ENCODE data around the gene CXADR. TPM values are rescaled to one million over a fixed set of nuclear protein-coding genes. Genes with fewer than 3 reads are reported as not detected.

Gene CXADR
- total and polyA plus RNA-seq, 9 donors: 0.32 to 3.6 (median 0.59) TPM

DNA sequence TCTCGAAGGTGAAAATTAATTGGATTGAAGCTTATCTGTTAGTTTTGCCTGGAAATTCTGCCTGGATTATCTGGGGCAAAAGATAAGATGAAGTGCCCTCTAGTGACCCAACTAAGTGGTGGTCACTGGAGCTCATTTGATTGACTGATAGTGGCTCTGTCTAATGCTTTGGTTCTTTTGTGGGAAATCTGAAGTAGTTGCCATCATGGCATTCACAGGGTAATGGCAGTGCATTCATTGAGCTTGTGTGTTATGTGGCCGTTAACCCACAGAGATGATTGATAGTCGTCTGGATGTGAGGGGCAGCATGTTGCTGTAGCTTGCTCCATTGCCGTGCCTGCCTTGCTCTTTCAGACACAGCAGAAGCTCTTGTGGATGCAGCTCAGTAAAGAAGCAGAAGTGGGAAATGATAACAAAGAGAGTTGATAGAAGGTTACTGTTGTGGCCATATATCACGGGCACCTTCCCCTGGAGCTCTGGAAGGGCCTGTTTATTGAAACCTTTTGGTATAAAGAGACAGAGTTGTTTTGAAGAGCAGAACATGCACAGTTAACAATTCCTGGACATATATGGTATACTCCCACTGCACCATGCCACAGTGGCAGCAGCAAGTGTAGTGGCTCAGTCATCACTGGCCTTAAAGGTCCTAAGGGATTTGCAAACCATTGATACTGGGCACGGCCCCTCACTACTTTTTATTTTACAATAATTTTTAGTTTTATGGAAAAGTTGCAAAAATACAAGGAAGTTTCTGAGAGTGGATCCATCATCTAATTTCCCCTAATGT, 42.0 kb downstream of the CXADR start:
- Histone ChIP-seq H3K27me3 (ENCODE audit: control insufficient read depth, insufficient read depth, low read length) (no peaks in the 10 kb centered on the region), H3K36me3 (ENCODE audit: control insufficient read depth, insufficient read depth, low read length) (no peaks in the 10 kb centered on the region), H3K27ac (ENCODE audit: low read length) (no peak overlapping the region), H3K4me3 (ENCODE audit: low read length) (no peak overlapping the region), H3K9me3 (replicated peaks; ENCODE audit: control insufficient read depth, low read depth, low read length) (no peaks in the 10 kb centered on the region), H3K4me1 (ENCODE audit: control insufficient read depth, insufficient read depth, low read length) (no peaks in the 10 kb centered on the region)
- DNase-seq: no peak
- 77% methylated on average over 4 of the region's 6 CpGs for WGBS (ENCODE audit: insufficient coverage)

DNA sequence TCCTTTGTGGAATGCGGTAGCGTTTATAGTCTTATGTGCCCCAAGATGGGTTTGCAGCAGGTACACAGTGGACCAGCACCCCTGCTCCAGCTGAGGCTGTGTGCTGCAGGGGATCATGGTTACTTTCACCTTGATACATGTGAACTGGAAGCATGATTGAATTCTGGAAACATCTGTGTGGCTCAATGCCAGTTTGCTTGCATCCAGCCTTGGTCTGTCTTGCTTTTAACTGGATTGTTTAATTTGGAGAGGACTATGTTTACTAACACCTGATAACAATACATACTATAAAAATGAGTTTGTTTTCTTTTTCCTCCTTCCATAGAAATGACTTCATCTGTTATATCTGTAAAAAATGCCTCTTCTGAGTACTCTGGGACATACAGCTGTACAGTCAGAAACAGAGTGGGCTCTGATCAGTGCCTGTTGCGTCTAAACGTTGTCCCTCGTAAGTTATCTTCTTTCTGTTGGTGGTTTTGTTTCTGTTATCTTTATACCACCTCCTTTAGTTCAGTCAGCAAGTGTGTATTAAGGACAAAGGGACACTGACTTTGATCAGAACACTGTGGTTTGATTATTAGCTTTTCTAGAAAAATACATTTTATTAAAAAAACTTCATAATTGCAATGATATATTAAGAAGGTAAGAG, 47.7 kb downstream of the CXADR start:
- 76% methylated on average over 2 of the region's 5 CpGs for WGBS (ENCODE audit: insufficient coverage)

DNA sequence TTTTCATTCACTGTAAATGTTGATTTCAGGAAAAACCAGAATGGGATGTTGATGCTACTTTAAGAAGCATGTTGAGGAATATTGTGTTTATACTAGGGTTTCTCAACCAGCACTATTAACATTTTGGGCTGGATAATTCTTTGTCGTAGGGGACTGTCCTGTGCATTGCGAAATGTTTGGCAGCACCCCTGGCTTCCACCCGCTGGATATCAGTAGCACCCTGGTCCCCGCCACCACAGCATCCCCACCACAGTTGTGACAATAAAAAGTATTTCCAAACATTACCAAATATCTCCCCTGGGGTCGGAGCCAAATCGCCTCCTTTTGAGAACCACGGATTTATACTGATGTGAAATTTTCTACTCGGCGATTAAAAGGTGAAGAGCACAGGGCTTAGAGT, 57.9 kb downstream of the CXADR start:
- no peaks in the 10 kb centered on the region for H3K36me3 ChIP-seq (ENCODE audit: control insufficient read depth, insufficient read depth, low read length)
- whole genome bisulfite sequencing (ENCODE audit: insufficient coverage): 86% methylated on average over 4 of the region's 9 CpGs
- no peak for DNase-seq
- H3K4me3 ChIP-seq (ENCODE audit: low read length): no peak overlapping the region
- no peaks in the 10 kb centered on the region for H3K27me3 ChIP-seq (ENCODE audit: control insufficient read depth, insufficient read depth, low read length)
- H3K27ac ChIP-seq (ENCODE audit: low read length): no peak overlapping the region
- H3K9me3 ChIP-seq (replicated peaks; ENCODE audit: control insufficient read depth, low read depth, low read length): no peaks in the 10 kb centered on the region
- H3K4me1 ChIP-seq (ENCODE audit: control insufficient read depth, insufficient read depth, low read length): no peaks in the 10 kb centered on the region

More for the DNA sequence above, 47.7 kb downstream of the CXADR start:
- no peak for DNase-seq
- H3K4me3 ChIP-seq (ENCODE audit: low read length): no peak overlapping the region
- H3K36me3 ChIP-seq (ENCODE audit: control insufficient read depth, insufficient read depth, low read length): no peaks in the 10 kb centered on the region
- no peaks in the 10 kb centered on the region for H3K27me3 ChIP-seq (ENCODE audit: control insufficient read depth, insufficient read depth, low read length)
- H3K4me1 ChIP-seq (ENCODE audit: control insufficient read depth, insufficient read depth, low read length): no peaks in the 10 kb centered on the region
- no peaks in the 10 kb centered on the region for H3K9me3 ChIP-seq (replicated peaks; ENCODE audit: control insufficient read depth, low read depth, low read length)
- H3K27ac ChIP-seq (ENCODE audit: low read length): no peak overlapping the region

DNA sequence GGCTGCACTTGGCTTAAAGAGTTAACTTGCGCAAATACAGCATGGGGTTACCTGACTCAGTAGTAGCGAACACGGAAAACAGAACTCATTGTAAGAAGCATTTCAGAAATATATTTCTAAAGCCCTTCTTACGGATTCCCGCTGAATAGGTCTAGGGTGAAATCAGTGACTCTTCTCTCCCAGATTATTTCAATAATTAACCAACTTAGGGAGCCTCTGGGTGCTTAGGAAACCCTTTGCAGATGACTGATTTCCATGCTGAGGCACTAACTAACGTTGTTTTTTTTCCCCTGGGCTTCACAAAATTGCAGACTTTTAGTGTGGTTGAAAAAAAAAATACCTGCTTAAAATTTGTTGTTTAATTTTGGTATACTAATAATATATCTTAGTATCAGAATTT, 59.6 kb downstream of the CXADR start:
- no peaks in the 10 kb centered on the region for H3K36me3 ChIP-seq (ENCODE audit: control insufficient read depth, insufficient read depth, low read length)
- H3K27ac ChIP-seq (ENCODE audit: low read length): no peak overlapping the region
- no peaks in the 10 kb centered on the region for H3K27me3 ChIP-seq (ENCODE audit: control insufficient read depth, insufficient read depth, low read length)
- WGBS (ENCODE audit: insufficient coverage): 100% methylated on average over 1 of the region's 6 CpGs
- H3K4me1 ChIP-seq (ENCODE audit: control insufficient read depth, insufficient read depth, low read length): no peaks in the 10 kb centered on the region
- H3K9me3 ChIP-seq (replicated peaks; ENCODE audit: control insufficient read depth, low read depth, low read length): no peaks in the 10 kb centered on the region
- DNase-seq: no peak
- H3K4me3 ChIP-seq (ENCODE audit: low read length): no peak overlapping the region

DNA sequence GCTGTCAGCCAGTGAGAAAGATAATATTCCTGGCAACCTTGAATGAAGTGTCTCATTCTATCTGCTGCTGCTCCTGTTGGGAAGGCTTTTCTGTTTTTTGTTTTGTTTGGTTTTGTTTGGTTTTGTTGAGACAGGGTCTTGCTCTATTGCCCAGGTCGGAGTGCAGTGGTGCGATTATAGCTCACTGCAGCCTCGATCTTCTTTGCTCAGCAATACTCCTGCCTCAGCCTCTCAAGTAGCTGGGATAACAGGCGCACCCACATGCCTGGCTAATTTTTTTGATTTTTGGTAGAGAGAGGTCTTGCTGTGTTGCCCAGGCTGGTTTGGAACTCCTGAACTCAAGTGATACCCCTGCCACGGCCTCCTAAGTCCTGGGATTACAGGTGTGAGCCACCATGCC, 62.2 kb downstream of the CXADR start:
- H3K4me1 ChIP-seq (ENCODE audit: control insufficient read depth, insufficient read depth, low read length): no peaks in the 10 kb centered on the region

DNA sequence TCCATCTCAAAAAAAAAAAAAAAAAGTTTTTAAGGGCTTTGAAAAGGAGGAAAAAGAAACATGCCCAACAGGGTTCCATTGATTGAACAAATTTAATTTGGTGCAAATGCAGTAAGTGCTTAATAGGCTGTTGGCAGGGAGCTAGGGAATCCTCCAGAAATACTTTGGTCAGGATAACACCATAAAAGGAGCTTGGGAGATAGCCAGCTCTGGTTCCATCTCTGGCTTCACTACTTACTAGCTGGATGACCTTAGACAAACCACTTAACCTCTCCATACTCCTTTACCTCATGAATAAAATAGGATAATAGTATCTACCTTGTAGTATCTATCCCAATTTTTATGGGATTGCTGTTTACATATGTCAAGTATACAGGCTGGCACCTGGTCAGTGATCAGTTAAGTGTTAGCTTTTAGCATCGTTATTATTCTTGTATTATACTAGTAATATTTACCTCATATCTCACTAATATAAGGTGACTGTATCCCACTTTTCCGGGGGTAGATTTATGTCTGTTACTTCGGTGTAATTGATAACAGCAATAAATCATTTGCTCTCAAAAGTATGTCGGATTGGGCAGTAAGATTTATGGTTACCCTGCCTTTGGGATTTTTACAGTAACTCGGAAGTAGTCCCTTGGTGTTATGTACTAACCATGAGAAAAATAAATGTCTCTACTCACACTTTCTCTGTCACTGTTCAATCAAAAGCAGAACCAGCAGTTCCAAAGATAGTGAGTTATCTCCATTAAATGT, 63.4 kb downstream of the CXADR start:
- Histone ChIP-seq H3K36me3 (ENCODE audit: control insufficient read depth, insufficient read depth, low read length) (no peaks in the 10 kb centered on the region), H3K27me3 (ENCODE audit: control insufficient read depth, insufficient read depth, low read length) (no peaks in the 10 kb centered on the region), H3K4me3 (ENCODE audit: low read length) (no peak overlapping the region), H3K9me3 (replicated peaks; ENCODE audit: control insufficient read depth, low read depth, low read length) (no peaks in the 10 kb centered on the region), H3K27ac (ENCODE audit: low read length) (no peak overlapping the region), H3K4me1 (ENCODE audit: control insufficient read depth, insufficient read depth, low read length) (no peaks in the 10 kb centered on the region)
- no CpG with 5 or more reads among the region's 5 CpGs for WGBS (ENCODE audit: insufficient coverage)
- DNase-seq: no peak

More for the DNA sequence above, 62.2 kb downstream of the CXADR start:
- Histone ChIP-seq H3K27me3 (ENCODE audit: control insufficient read depth, insufficient read depth, low read length) (no peaks in the 10 kb centered on the region), H3K4me3 (ENCODE audit: low read length) (no peak overlapping the region), H3K36me3 (ENCODE audit: control insufficient read depth, insufficient read depth, low read length) (no peaks in the 10 kb centered on the region), H3K27ac (ENCODE audit: low read length) (no peak overlapping the region), H3K9me3 (replicated peaks; ENCODE audit: control insufficient read depth, low read depth, low read length) (no peaks in the 10 kb centered on the region)
- DNase-seq: no peak
- no CpG with 5 or more reads among the region's 5 CpGs for WGBS (ENCODE audit: insufficient coverage)

DNA sequence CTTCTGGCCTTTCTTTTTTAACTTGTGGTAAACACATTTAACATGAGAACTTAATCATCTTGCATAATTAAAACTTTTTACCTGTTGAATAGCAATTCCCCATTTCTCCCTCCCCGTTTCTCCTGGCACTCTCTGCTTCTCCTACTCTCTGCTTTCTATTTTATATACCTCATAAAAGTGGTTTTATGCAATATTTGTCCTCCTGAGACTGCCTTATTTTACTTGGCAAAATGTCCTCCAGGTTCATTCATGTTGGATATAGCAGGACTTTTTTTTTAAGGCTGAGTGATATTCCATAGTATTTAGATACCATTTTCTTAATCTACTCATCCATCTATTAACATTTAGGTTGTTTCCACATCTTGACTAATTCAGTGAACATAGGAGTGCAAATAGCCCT, 64.9 kb downstream of the CXADR start:
- Histone ChIP-seq H3K27ac (ENCODE audit: low read length) (no peak overlapping the region), H3K4me3 (ENCODE audit: low read length) (no peak overlapping the region), H3K9me3 (replicated peaks; ENCODE audit: control insufficient read depth, low read depth, low read length) (no peaks in the 10 kb centered on the region), H3K4me1 (ENCODE audit: control insufficient read depth, insufficient read depth, low read length) (no peaks in the 10 kb centered on the region), H3K36me3 (ENCODE audit: control insufficient read depth, insufficient read depth, low read length) (no peaks in the 10 kb centered on the region), H3K27me3 (ENCODE audit: control insufficient read depth, insufficient read depth, low read length) (no peaks in the 10 kb centered on the region)
- no peak for DNase-seq
- WGBS (ENCODE audit: insufficient coverage): no CpG with 5 or more reads among the region's 1 CpG

DNA sequence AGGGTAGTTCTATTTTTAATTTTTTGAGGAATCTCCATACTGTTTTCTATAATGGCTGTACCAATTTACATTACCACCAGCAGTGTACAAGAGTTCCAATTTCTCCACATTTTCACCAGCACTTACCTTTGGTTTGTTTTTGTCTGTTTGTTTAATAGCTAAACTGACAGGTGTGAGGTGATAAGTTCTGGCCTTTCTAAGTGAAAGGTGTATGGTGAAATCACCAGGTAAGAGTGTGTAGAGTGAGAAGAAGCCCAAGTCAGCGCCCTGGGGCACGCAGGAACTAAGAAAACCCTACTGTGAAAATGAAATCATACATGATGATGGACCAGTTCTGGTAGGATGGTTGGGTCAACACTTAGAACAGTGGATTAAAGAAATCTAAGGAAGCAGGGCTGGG, 65.3 kb downstream of the CXADR start:
- WGBS (ENCODE audit: insufficient coverage): 100% methylated on average over 2 of the region's 2 CpGs
- no peak for DNase-seq
- H3K36me3 ChIP-seq (ENCODE audit: control insufficient read depth, insufficient read depth, low read length): no peaks in the 10 kb centered on the region
- no peaks in the 10 kb centered on the region for H3K27me3 ChIP-seq (ENCODE audit: control insufficient read depth, insufficient read depth, low read length)
- H3K4me1 ChIP-seq (ENCODE audit: control insufficient read depth, insufficient read depth, low read length): no peaks in the 10 kb centered on the region
- H3K4me3 ChIP-seq (ENCODE audit: low read length): no peak overlapping the region
- no peak overlapping the region for H3K27ac ChIP-seq (ENCODE audit: low read length)
- no peaks in the 10 kb centered on the region for H3K9me3 ChIP-seq (replicated peaks; ENCODE audit: control insufficient read depth, low read depth, low read length)

DNA sequence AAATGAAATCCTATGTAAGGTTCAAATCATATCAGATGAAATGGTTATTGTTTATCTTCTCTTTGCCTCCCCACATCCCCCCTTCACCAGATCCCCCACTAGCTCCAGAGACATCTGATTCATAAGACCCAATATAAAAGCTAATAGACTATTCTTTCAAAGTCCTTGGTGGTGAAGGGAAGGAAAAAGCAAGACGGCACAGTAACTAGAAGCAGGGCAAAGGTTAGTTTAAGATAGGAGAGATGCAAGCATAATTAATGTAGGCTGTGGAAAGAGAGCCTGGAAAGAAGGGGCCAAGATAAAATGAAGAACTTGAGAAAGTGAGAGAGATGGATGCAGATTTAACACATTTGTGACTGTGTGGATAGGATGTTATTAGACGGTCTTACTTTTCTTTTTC, 66.0 kb downstream of the CXADR start:
- Histone ChIP-seq H3K27ac (ENCODE audit: low read length) (no peak overlapping the region), H3K36me3 (ENCODE audit: control insufficient read depth, insufficient read depth, low read length) (no peaks in the 10 kb centered on the region), H3K4me3 (ENCODE audit: low read length) (no peak overlapping the region), H3K9me3 (replicated peaks; ENCODE audit: control insufficient read depth, low read depth, low read length) (no peaks in the 10 kb centered on the region), H3K27me3 (ENCODE audit: control insufficient read depth, insufficient read depth, low read length) (no peaks in the 10 kb centered on the region), H3K4me1 (ENCODE audit: control insufficient read depth, insufficient read depth, low read length) (no peaks in the 10 kb centered on the region)
- DNase-seq: no peak
- WGBS (ENCODE audit: insufficient coverage): 40% methylated on average over 1 of the region's 2 CpGs

DNA sequence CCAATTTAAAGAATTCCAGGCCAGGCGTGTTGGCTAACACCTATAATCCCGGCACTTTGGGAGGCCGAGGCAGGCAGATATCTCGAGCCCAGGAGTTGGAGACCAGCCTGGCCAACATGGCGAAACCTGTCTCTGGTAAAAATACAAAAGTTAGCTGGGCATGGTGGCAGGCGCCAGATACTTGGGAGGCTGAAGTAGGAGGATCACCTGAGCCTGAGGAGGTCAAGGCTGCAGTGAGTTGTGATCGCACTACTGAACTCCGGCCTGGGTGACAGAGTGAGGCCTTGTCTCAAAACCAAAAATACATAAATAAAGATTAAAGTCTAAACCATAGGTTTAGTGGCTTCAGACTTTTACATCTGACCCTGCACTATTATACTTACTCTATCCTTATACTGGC, 67.5 kb downstream of the CXADR start:
- Histone ChIP-seq H3K4me3 (ENCODE audit: low read length) (no peak overlapping the region), H3K4me1 (ENCODE audit: control insufficient read depth, insufficient read depth, low read length) (no peaks in the 10 kb centered on the region), H3K36me3 (ENCODE audit: control insufficient read depth, insufficient read depth, low read length) (no peaks in the 10 kb centered on the region), H3K9me3 (replicated peaks; ENCODE audit: control insufficient read depth, low read depth, low read length) (no peaks in the 10 kb centered on the region), H3K27ac (ENCODE audit: low read length) (no peak overlapping the region), H3K27me3 (ENCODE audit: control insufficient read depth, insufficient read depth, low read length) (no peaks in the 10 kb centered on the region)
- no peak for DNase-seq
- WGBS (ENCODE audit: insufficient coverage): 80% methylated on average over 4 of the region's 8 CpGs

Data from muscle of leg (tissue), 11 donors.